Measurements from ENCODE around the gene MMP14.

DNA sequence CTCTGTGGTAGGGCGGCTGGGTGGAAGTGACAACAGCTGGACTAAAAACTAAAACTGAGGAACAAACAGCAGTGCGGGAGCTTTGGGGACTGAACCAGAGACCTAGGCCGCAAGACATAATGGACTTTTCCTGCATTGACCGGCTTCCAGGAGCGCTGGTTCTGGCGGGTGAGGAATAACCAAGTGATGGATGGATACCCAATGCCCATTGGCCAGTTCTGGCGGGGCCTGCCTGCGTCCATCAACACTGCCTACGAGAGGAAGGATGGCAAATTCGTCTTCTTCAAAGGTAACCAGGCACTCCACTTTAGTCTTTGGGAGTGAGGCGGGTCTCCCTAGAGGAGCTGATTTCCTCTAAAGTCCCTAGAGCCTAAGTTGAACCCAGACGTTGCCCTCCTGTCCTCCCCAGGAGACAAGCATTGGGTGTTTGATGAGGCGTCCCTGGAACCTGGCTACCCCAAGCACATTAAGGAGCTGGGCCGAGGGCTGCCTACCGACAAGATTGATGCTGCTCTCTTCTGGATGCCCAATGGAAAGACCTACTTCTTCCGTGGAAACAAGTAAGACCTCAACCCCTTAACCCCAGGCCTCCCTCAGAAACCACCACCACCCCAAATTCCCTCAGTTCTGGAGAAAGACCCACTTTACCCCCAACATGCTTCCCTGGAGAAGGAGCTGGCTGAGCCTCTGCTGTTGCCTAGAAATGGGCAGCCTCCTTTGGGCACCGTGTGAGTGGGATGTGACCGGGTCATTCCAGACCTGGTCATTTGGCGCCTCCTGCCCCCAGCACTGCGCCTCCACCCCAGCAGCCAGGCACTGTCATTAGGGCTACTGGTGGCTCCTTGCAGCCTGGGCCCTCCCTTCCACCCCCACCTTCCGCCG, 8.1 kb downstream of the MMP14 start:
- TF ChIP-seq ZFX (IDR thresholded peaks at IDR 0.05) (no peak), CTCF (conservative IDR thresholded peaks at IDR 0.05) (no peak)

Data from C4-2B (cell line).